GM10266 (cell line): ENCODE data around the gene TCERG1L.
"Not testable (repeated sequence)": the region's sequence is repeated elsewhere in the genome, so short reads cannot be mapped to it uniquely, and the experiment has no call there.

ENCODE experiments used
- DNase-seq: peaks from one replicate; pipeline ENCODE4 v3.0.0; 2012; ENCODE audit errors: extremely low spot score
- TF ChIP-seq, protein P1 (sequence below): IDR thresholded peaks from 2 replicates; pipeline ENCODE4 v1.5.1; 2012; ENCODE audit warnings: mild to moderate bottlenecking, low read depth; ENCODE audit not compliant: control insufficient read depth, insufficient read depth; ENCODE audit errors: missing control alignments

Gene TCERG1L

DNA sequence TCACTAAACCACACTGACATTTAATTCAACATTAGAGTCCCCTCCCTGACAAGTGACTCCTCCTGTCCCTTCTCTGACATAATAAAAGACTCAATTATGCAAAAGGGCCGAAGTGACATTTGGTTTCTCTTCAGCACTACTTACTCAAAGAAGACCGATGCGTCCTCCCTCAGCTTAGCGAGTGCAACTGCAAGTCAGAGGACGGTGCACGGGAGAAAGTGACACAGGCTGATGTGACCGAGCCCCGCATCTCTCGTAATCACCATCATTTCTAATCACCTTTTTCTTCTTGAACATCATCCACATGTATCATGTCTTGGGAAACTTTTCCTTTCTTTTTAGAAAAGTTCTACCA, 155.7 kb downstream of the TCERG1L start:
- TF ChIP-seq, protein P1, sequence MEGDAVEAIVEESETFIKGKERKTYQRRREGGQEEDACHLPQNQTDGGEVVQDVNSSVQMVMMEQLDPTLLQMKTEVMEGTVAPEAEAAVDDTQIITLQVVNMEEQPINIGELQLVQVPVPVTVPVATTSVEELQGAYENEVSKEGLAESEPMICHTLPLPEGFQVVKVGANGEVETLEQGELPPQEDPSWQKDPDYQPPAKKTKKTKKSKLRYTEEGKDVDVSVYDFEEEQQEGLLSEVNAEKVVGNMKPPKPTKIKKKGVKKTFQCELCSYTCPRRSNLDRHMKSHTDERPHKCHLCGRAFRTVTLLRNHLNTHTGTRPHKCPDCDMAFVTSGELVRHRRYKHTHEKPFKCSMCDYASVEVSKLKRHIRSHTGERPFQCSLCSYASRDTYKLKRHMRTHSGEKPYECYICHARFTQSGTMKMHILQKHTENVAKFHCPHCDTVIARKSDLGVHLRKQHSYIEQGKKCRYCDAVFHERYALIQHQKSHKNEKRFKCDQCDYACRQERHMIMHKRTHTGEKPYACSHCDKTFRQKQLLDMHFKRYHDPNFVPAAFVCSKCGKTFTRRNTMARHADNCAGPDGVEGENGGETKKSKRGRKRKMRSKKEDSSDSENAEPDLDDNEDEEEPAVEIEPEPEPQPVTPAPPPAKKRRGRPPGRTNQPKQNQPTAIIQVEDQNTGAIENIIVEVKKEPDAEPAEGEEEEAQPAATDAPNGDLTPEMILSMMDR = no peak
- DNase-seq = no peak

DNA sequence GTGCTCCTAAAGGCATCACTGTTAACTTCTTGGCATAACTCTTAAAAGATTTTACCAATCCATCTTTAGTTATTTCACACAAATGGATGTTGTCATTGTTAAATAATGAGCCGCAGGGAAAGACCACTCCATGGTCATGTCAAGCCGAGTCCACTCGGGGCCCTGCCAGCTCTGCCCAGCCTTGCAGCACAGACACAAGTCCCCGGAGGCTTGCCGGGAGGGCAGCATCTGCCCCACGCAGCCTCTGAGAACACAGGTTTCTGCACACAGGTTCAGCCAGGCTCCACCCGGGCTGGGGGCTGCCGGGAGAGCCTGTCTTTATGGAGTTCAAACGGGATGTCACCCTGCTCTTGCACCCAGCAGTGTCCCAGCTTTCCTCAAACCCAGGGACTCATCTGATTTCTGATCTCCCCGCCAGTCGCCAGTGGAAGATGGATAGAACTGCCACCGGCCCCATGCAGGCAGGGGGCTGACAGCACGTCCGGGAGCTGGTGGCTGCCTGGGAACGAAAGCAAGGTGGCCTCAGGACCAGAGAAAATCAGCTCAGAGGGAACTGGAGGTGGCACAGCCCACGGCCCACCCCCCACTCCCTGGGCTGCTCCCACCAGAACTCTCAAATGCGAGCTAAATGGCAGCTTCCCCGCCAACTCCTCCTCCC, 156.2 kb downstream of the TCERG1L start:
- TF ChIP-seq, protein P1 = no peak
- no peak for DNase-seq

DNA sequence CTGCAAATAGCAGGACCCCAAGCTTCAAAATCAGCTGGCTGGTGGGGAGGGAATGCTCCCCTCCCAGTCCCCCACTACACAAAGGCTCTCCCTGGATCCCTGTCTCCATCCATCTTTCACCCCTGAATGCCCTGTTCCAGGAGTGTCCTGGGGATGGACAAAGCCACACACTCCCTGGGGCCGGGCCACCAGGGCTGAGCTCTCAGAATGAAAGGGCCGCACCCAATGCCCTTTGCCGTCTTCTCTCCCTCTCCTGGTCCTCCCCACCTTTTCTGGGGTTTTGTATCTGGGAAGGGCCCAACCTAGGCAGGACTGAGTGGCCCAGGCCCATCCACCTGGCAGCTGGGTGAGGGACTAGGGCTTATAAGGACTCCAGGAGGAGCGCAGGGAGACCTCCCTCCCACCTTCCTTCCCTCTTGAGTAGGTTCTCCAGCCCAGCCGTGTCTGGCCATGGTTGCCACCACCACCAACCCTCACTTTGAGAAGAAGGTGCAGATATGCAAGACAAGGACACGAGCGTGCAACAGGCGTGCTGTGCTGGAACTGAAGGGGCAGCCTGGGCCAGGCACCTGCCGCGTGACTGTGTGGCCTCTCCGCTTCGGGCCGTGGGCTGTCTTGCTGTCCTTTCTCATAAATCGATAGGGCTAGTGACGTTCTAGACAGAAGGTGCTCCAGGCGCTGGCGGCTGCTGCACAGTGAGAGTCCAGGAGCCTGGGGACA, 157.1 kb downstream of the TCERG1L start:
- TF ChIP-seq, protein P1 = no peak
- DNase-seq = no peak

DNA sequence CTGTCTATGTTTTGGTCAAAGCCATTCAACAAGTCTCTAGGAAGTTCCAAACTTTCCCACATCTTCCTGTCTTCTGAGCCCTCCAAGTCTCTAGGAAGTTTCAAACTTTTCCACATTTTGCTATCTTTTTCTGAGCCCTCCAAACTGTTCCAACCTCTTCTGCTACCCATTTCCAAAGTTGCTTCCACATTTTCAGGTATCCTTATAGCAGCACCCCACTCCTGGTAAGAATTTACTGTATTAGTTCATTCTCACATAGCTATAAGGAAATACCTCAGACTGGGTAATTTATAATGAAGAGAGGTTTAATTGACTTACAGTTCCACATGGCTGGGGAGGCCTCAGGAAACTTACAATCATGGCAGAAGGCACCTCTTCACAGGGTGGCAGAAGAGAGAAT, 159.1 kb downstream of the TCERG1L start:
- DNase-seq = not testable (repeated sequence)

DNA sequence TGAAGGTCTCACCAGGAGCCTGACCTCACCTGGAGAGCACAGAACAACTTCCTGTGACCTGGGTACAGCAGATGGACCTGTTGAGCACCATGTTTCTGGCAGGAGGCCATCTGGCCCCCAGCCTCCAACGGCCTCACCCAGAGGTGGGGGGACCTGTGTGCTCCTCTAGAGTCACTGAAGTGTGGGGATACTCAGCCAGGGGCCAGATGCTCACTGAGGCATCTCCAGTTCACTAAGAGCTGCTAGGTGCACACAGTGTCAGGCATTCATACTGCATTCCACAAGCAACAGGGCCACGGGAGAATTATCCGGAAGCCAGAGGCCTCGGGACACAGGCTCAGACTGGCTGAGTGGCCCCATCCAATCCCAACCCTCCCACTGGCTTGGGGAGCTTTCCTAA, 161.4 kb downstream of the TCERG1L start:
- TF ChIP-seq, protein P1 = no peak

DNA sequence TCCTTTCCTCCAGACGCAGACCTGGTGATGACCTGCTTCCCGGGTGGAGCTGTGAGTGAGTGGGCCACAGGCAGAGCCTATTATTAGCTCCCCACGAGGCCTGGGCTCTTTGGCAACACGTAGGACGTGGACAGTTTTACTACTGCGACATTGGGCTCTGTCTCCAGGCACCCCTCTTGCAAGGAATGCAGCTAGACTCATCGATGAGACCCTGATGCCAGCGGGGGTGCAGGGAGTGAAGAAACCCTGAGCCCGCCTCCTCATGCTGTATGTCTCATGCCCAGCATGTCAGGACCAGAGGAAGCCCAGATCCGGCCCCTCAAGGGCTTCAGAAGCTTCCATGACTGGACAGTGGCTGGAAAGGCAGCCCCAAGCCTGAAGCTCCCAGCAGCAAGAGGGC, 161.9 kb downstream of the TCERG1L start:
- DNase-seq = no peak
- TF ChIP-seq, protein P1 = no peak

More for the DNA sequence above, 161.4 kb downstream of the TCERG1L start:
- DNase-seq = no peak

DNA sequence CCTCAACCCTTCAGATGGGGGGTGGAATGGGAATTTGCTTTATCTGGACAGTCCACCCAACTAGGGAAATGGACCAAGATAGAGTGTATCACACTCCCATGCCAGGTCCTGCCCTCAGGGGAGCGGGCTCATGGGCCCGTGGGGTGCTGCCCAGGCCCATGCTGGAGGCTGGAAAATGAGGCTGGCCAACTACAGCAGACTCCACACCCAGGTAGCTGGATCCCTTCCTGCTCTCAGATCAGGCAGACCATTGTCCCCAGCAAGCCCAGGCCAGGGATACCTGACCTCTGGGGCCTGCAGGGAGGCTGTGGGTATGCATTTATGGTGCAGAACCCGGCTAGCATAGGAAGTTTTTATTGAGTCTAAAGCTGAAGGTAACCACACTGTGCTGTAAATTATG, 162.4 kb downstream of the TCERG1L start:
- no peak for DNase-seq
- TF ChIP-seq, protein P1 = no peak
